ENCODE results near the gene SBK2. TPM values are rescaled to one million over a fixed set of nuclear protein-coding genes. Genes with fewer than 3 reads are reported as not detected.

The SBK2 gene, protein sequence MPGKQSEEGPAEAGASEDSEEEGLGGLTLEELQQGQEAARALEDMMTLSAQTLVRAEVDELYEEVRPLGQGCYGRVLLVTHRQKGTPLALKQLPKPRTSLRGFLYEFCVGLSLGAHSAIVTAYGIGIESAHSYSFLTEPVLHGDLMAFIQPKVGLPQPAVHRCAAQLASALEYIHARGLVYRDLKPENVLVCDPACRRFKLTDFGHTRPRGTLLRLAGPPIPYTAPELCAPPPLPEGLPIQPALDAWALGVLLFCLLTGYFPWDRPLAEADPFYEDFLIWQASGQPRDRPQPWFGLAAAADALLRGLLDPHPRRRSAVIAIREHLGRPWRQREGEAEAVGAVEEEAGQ
- 5.2 to 6.4 TPM (median 5.8 TPM) in 3 replicates for total RNA-seq (2021)
- Bru-seq, nascent RNA, result percentile 35 among the genes with signal in this experiment
- long read RNA-seq, experiment 1, transcript SBK2-202 (4 exons, 1,085 nt), result major isoform, 6 of 13 reads
- long read RNA-seq, experiment 1, partial matches to known transcripts, result 1 of 13 reads
- long read RNA-seq, experiment 1, other reads (novel, unspliced or antisense), result 6 of 13 reads
- long read RNA-seq, experiment 2, partial matches to known transcripts, result 0 of 5 reads
- long read RNA-seq, experiment 2, other reads (novel, unspliced or antisense), result 2 of 5 reads
- long read RNA-seq, experiment 3, result 0 reads

- peak; percentile 96 for DNase-seq (ENCODE audit: low spot score)
- Mint-ChIP-seq H3K4me1 (peaks cover 11% of the 10 kb centered on the region), H3K9me3 (peaks cover 6% of the 10 kb centered on the region), H3K4me3 (peak within 1 kb of the TSS; percentile 37), H3K36me3 (no peaks in the 10 kb centered on the region), H3K27me3 (ENCODE audit: low read depth) (peaks cover 7% of the 10 kb centered on the region), H3K27ac (no peak within 1 kb of the TSS)
- ATAC-seq, result peak; percentile 97
- TF ChIP-seq USF2 (CRISPR knock-in tag; IDR thresholded peaks at IDR 0.05) (0 out of 2 replicates have a peak, but pooled peaks have one; percentile 34), ETV6 (CRISPR knock-in tag; IDR thresholded peaks at IDR 0.05) (peak; percentile 22; the same call in 1 of the 2 replicates), SP1 (CRISPR knock-in tag; conservative IDR thresholded peaks at IDR 0.05) (peak; percentile 96), SOX15 (CRISPR knock-in tag; IDR thresholded peaks at IDR 0.05) (no peak)
- TF ChIP-seq, protein P1, sequence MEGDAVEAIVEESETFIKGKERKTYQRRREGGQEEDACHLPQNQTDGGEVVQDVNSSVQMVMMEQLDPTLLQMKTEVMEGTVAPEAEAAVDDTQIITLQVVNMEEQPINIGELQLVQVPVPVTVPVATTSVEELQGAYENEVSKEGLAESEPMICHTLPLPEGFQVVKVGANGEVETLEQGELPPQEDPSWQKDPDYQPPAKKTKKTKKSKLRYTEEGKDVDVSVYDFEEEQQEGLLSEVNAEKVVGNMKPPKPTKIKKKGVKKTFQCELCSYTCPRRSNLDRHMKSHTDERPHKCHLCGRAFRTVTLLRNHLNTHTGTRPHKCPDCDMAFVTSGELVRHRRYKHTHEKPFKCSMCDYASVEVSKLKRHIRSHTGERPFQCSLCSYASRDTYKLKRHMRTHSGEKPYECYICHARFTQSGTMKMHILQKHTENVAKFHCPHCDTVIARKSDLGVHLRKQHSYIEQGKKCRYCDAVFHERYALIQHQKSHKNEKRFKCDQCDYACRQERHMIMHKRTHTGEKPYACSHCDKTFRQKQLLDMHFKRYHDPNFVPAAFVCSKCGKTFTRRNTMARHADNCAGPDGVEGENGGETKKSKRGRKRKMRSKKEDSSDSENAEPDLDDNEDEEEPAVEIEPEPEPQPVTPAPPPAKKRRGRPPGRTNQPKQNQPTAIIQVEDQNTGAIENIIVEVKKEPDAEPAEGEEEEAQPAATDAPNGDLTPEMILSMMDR (IDR thresholded peaks at IDR 0.05), result 0 out of 2 replicates have a peak, but pooled peaks have one; percentile 25
- ChIA-PET CTCF (interaction anchor here (0.7 to 2.3 kb wide), 2 partner anchors 13 to 33 kb away, joined by 3 to 10 read pairs; no protein-coding TSS in a partner anchor), POLR2A (no interaction called here)
Measured at GRCh38 chr19:55536951-55537740, at the start of gene SBK2. SBK2 (minus strand) TSS chr19:55537133; CDS start chr19:55536294, 839 bp downstream.

- H3K4me3 Mint-ChIP-seq, result peak overlapping the region; percentile 75
- 0 out of 2 replicates have a peak, but pooled peaks have one; percentile 26 for TF ChIP-seq ZNF121 (CRISPR knock-in tag; IDR thresholded peaks at IDR 0.05)
- TF ChIP-seq NFE2L1 (CRISPR knock-in tag; IDR thresholded peaks at IDR 0.05), result peak; percentile 52; the same call in 1 of the 2 replicates
- TF ChIP-seq, protein P2, sequence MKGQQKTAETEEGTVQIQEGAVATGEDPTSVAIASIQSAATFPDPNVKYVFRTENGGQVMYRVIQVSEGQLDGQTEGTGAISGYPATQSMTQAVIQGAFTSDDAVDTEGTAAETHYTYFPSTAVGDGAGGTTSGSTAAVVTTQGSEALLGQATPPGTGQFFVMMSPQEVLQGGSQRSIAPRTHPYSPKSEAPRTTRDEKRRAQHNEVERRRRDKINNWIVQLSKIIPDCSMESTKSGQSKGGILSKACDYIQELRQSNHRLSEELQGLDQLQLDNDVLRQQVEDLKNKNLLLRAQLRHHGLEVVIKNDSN (CRISPR knock-in tag; IDR thresholded peaks at IDR 0.05), result peak; percentile 54
- TF ChIP-seq ZNF423 (CRISPR knock-in tag; IDR thresholded peaks at IDR 0.05), result peak; percentile 40; the same call in 1 of the 2 replicates
- peak; percentile 73 for TF ChIP-seq USF2 (CRISPR knock-in tag; IDR thresholded peaks at IDR 0.05)
- TF ChIP-seq ETV6 (CRISPR knock-in tag; IDR thresholded peaks at IDR 0.05), result 0 out of 2 replicates have a peak, but pooled peaks have one; percentile 37
- no peak for TF ChIP-seq SMAD3 (CRISPR knock-in tag; IDR thresholded peaks at IDR 0.05; ENCODE audit: borderline replicate concordance)
- no peak for TF ChIP-seq SMAD4 (CRISPR knock-in tag; IDR thresholded peaks at IDR 0.05)
- TF ChIP-seq, protein P3, sequence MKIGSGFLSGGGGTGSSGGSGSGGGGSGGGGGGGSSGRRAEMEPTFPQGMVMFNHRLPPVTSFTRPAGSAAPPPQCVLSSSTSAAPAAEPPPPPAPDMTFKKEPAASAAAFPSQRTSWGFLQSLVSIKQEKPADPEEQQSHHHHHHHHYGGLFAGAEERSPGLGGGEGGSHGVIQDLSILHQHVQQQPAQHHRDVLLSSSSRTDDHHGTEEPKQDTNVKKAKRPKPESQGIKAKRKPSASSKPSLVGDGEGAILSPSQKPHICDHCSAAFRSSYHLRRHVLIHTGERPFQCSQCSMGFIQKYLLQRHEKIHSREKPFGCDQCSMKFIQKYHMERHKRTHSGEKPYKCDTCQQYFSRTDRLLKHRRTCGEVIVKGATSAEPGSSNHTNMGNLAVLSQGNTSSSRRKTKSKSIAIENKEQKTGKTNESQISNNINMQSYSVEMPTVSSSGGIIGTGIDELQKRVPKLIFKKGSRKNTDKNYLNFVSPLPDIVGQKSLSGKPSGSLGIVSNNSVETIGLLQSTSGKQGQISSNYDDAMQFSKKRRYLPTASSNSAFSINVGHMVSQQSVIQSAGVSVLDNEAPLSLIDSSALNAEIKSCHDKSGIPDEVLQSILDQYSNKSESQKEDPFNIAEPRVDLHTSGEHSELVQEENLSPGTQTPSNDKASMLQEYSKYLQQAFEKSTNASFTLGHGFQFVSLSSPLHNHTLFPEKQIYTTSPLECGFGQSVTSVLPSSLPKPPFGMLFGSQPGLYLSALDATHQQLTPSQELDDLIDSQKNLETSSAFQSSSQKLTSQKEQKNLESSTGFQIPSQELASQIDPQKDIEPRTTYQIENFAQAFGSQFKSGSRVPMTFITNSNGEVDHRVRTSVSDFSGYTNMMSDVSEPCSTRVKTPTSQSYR (CRISPR knock-in tag; IDR thresholded peaks at IDR 0.05), result 0 out of 2 replicates have a peak, but pooled peaks have one; percentile 13
- TF ChIP-seq NFYB (CRISPR knock-in tag; conservative IDR thresholded peaks at IDR 0.05; ENCODE audit: low read depth), result peak; percentile 77
- TF ChIP-seq SP1 (CRISPR knock-in tag; conservative IDR thresholded peaks at IDR 0.05), result peak; percentile 57
- TF ChIP-seq, protein P4, sequence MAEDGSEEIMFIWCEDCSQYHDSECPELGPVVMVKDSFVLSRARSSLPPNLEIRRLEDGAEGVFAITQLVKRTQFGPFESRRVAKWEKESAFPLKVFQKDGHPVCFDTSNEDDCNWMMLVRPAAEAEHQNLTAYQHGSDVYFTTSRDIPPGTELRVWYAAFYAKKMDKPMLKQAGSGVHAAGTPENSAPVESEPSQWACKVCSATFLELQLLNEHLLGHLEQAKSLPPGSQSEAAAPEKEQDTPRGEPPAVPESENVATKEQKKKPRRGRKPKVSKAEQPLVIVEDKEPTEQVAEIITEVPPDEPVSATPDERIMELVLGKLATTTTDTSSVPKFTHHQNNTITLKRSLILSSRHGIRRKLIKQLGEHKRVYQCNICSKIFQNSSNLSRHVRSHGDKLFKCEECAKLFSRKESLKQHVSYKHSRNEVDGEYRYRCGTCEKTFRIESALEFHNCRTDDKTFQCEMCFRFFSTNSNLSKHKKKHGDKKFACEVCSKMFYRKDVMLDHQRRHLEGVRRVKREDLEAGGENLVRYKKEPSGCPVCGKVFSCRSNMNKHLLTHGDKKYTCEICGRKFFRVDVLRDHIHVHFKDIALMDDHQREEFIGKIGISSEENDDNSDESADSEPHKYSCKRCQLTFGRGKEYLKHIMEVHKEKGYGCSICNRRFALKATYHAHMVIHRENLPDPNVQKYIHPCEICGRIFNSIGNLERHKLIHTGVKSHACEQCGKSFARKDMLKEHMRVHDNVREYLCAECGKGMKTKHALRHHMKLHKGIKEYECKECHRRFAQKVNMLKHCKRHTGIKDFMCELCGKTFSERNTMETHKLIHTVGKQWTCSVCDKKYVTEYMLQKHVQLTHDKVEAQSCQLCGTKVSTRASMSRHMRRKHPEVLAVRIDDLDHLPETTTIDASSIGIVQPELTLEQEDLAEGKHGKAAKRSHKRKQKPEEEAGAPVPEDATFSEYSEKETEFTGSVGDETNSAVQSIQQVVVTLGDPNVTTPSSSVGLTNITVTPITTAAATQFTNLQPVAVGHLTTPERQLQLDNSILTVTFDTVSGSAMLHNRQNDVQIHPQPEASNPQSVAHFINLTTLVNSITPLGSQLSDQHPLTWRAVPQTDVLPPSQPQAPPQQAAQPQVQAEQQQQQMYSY (CRISPR knock-in tag; IDR thresholded peaks at IDR 0.05), result no peak
- 0 out of 2 replicates have a peak, but pooled peaks have one; percentile 47 for TF ChIP-seq GTF2I (CRISPR knock-in tag; conservative IDR thresholded peaks at IDR 0.05)
- H3K27ac Mint-ChIP-seq, result peak overlapping the region; percentile 70
- H3K36me3 Mint-ChIP-seq, result no peaks in the 10 kb centered on the region
- POLR2A ChIA-PET, result interaction anchor here (1.2 to 2.3 kb wide), 2 partner anchors 13 to 35 kb away, joined by 5 to 17 read pairs; partner anchors contain the start of genes FIZ1 and ZNF524
- H3K4me1 Mint-ChIP-seq, result peaks cover 27% of the 10 kb centered on the region
- no peaks in the 10 kb centered on the region for H3K9me3 Mint-ChIP-seq
- DNase-seq (ENCODE audit: low spot score) (peak; percentile 89), ATAC-seq (peak; percentile 76)
- peaks cover 29% of the 10 kb centered on the region for H3K27me3 Mint-ChIP-seq (ENCODE audit: low read depth)
- CTCF ChIA-PET, result interaction anchor here (0.6 to 4.0 kb wide), 7 partner anchors 20 to 445 kb away, joined by 3 to 13 read pairs (median 5); partner anchors contain the start of gene ZNF865
Measured at GRCh38 chr19:55585658-55586339, 48.9 kb upstream of the SBK2 start.
